ENCODE results near the gene BBOX1.

Gene BBOX1

GRCh38 chr11:27025312-27025955, 15.2 kb upstream of the BBOX1 start:
- no peak for DNase-seq (ENCODE audit: low read depth)

- no peak for DNase-seq (ENCODE audit: low read depth)
Measured at GRCh38 chr11:27025957-27026733, 14.5 kb upstream of the BBOX1 start.

GRCh38 chr11:27028561-27028965, 12.1 kb upstream of the BBOX1 start:
- no peak for DNase-seq (ENCODE audit: low read depth)

GRCh38 chr11:27029966-27030365, 10.6 kb upstream of the BBOX1 start:
- no peak for DNase-seq (ENCODE audit: low read depth)

GRCh38 chr11:27031754-27032153, 8.9 kb upstream of the BBOX1 start:
- DNase-seq (ENCODE audit: low read depth) = no peak

- DNase-seq (ENCODE audit: low read depth) = no peak
Measured at GRCh38 chr11:27039873-27040272, 742 bp upstream of the BBOX1 start.

- DNase-seq (ENCODE audit: low read depth) = no peak
Measured at GRCh38 chr11:27041141-27041899, 705 bp downstream of the BBOX1 start.

- DNase-seq (ENCODE audit: low read depth) = no peak
Measured at GRCh38 chr11:27046956-27047355, 6.3 kb downstream of the BBOX1 start.

- DNase-seq (ENCODE audit: low read depth) = no peak
Measured at GRCh38 chr11:27052668-27053067, 12.1 kb downstream of the BBOX1 start.

GRCh38 chr11:27055065-27055682, 14.6 kb downstream of the BBOX1 start:
- DNase-seq (ENCODE audit: low read depth) = no peak

GRCh38 chr11:27057091-27057780, 16.6 kb downstream of the BBOX1 start:
- DNase-seq (ENCODE audit: low read depth) = no peak

GRCh38 chr11:27058456-27058855, 17.8 kb downstream of the BBOX1 start:
- DNase-seq (ENCODE audit: low read depth) = no peak

- DNase-seq (ENCODE audit: low read depth) = no peak
Measured at GRCh38 chr11:27059431-27059830, 18.8 kb downstream of the BBOX1 start.

- no peak for DNase-seq (ENCODE audit: low read depth)
Measured at GRCh38 chr11:27060816-27061460, 20.3 kb downstream of the BBOX1 start.

- DNase-seq (ENCODE audit: low read depth) = no peak
Measured at GRCh38 chr11:27061461-27061821, 20.8 kb downstream of the BBOX1 start.

- no peak for DNase-seq (ENCODE audit: low read depth)
Measured at GRCh38 chr11:27064086-27064485, 23.5 kb downstream of the BBOX1 start.

GRCh38 chr11:27075192-27075591, 34.6 kb downstream of the BBOX1 start:
- DNase-seq (ENCODE audit: low read depth) = no peak

GRCh38 chr11:27075655-27076054, 35.0 kb downstream of the BBOX1 start:
- DNase-seq (ENCODE audit: low read depth) = no peak

GRCh38 chr11:27076121-27076589, 35.5 kb downstream of the BBOX1 start:
- DNase-seq (ENCODE audit: low read depth) = no peak

GRCh38 chr11:27081056-27081455, 40.4 kb downstream of the BBOX1 start:
- no peak for DNase-seq (ENCODE audit: low read depth)

GRCh38 chr11:27083241-27083640, 42.6 kb downstream of the BBOX1 start:
- DNase-seq (ENCODE audit: low read depth) = no peak

All from activated T-cell treated with anti-CD3 and anti-CD28 coated beads for 48 hours (primary cell).